Cardiac muscle cell (in vitro differentiated cells and primary cell): ENCODE results near the gene MAP1LC3B2. TPM values are rescaled to one million over a fixed set of nuclear protein-coding genes. Genes with fewer than 3 reads are reported as not detected.
A peak's percentile ranks its signal among the peaks of the same experiment; 100 is the strongest.

Experiments
- DNase-seq, 2 donors: peaks; one replicate each; pipeline versions ENCODE4 v3.0.0 to v3.0.0-alpha.2; 2010 to 2017; ENCODE audit warnings: low read depth in 1 of 2, low spot score in 1 of 2
- H3K27ac ChIP-seq: fragments of 200-600 bp; sonication (generic); 2 replicates; pipeline ENCODE4 v1.5.1; 2016
- H3K27me3 ChIP-seq: fragments of 200-600 bp; sonication (generic); 2 replicates; pipeline ENCODE4 v1.6.0; 2016; ENCODE audit warnings: control low read depth
- H3K36me3 ChIP-seq: fragments of 200-600 bp; sonication (generic); 2 replicates; pipeline ENCODE4 v1.5.1; 2016; ENCODE audit warnings: control low read depth
- H3K4me1 ChIP-seq: fragments of 200-600 bp; sonication (generic); 2 replicates; pipeline ENCODE4 v1.8.1; 2017; ENCODE audit warnings: low read depth, mild to moderate bottlenecking, mixed run types
- H3K4me3 ChIP-seq: fragments of 200-600 bp; sonication (generic); 2 replicates; pipeline ENCODE4 v1.5.1; 2016; ENCODE audit warnings: mild to moderate bottlenecking
- H3K9me3 ChIP-seq: fragments of 200-600 bp; sonication (generic); 2 replicates; pipeline ENCODE4 v1.5.1; 2017; ENCODE audit warnings: low read depth, mild to moderate bottlenecking, control low read depth
- CTCF ChIP-seq: IDR thresholded peaks from 2 replicates; pipeline ENCODE4 v1.5.1; 2012; ENCODE audit warnings: low read depth, mild to moderate bottlenecking, low read length
- polyA plus RNA-seq: library from polyadenylated mRNA; unstranded; fragments of >200 nt; fragmentation: Nextera tagmentation; extraction: Ambion mirVana; gene quantifications from 2 replicates; pipeline ENCODE4 v1.2.1, GENCODE V29; 2016
- total RNA-seq: library from RNA; depleted of rRNA; stranded (reverse); fragments of >200 nt; gene quantifications from 2 replicates; pipeline ENCODE4 v1.2.3, GENCODE V29; 2016

MAP1LC3B2 gene
- total and polyA plus RNA-seq, 2 experiments from 2014 or later = 2.3 to 7.2 TPM

- peak overlapping the region; percentile 76 for H3K27ac ChIP-seq
- peak in 1 of 2 donors; percentile 66 for DNase-seq
- H3K4me1 ChIP-seq = peaks cover 21% of the 10 kb centered on the region
- H3K27me3 ChIP-seq = no peaks in the 10 kb centered on the region
- no peaks in the 10 kb centered on the region for H3K9me3 ChIP-seq
- no peak overlapping the region for H3K4me3 ChIP-seq
- H3K36me3 ChIP-seq = no peaks in the 10 kb centered on the region
- TF ChIP-seq CTCF = no peak
These were observed 11.2 kb upstream of the MAP1LC3B2 start for GRCh38 chr12:116547955-116548501.

- Histone ChIP-seq H3K27me3 (no peaks in the 10 kb centered on the region), H3K4me3 (no peak overlapping the region), H3K36me3 (no peaks in the 10 kb centered on the region), H3K4me1 (peaks cover 21% of the 10 kb centered on the region), H3K27ac (no peak overlapping the region), H3K9me3 (no peaks in the 10 kb centered on the region)
- DNase-seq = no peak
- no peak for TF ChIP-seq CTCF
These were observed 9.2 kb upstream of the MAP1LC3B2 start for GRCh38 chr12:116549993-116550392.

- H3K36me3 ChIP-seq = no peaks in the 10 kb centered on the region
- peaks cover 21% of the 10 kb centered on the region for H3K4me1 ChIP-seq
- no peaks in the 10 kb centered on the region for H3K9me3 ChIP-seq
- DNase-seq = no peak
- H3K27ac ChIP-seq = no peak overlapping the region
- no peaks in the 10 kb centered on the region for H3K27me3 ChIP-seq
- H3K4me3 ChIP-seq = no peak overlapping the region
- TF ChIP-seq CTCF = no peak
These were observed 8.0 kb upstream of the MAP1LC3B2 start for GRCh38 chr12:116551151-116551550.

- no peak overlapping the region for H3K27ac ChIP-seq
- no peak for DNase-seq
- TF ChIP-seq CTCF = no peak
- H3K4me3 ChIP-seq = no peak overlapping the region
- no peaks in the 10 kb centered on the region for H3K27me3 ChIP-seq
- peaks cover 21% of the 10 kb centered on the region for H3K4me1 ChIP-seq
- no peaks in the 10 kb centered on the region for H3K36me3 ChIP-seq
- H3K9me3 ChIP-seq = no peaks in the 10 kb centered on the region
These were observed 7.6 kb upstream of the MAP1LC3B2 start for GRCh38 chr12:116551619-116551951.

- no peaks in the 10 kb centered on the region for H3K27me3 ChIP-seq
- H3K4me1 ChIP-seq = peaks cover 16% of the 10 kb centered on the region
- DNase-seq = peak in 1 of 2 donors; percentile 77
- no peaks in the 10 kb centered on the region for H3K9me3 ChIP-seq
- H3K36me3 ChIP-seq = no peaks in the 10 kb centered on the region
- no peak for TF ChIP-seq CTCF
- no peak overlapping the region for H3K4me3 ChIP-seq
- H3K27ac ChIP-seq = no peak overlapping the region
These were observed 7.0 kb upstream of the MAP1LC3B2 start for GRCh38 chr12:116551952-116552772.
